NCI-H526 treated with DMSO at 0.1 percent for 48 hours (cell line): ENCODE measurements around the gene SPTBN5.

Experiments
- DNase-seq: peaks from one replicate; lab custom pipeline; 2025; lab: John Stamatoyannopoulos, UW

The SPTBN5 gene

GRCh38 chr15:41824062-41824745 lies 69.6 kb downstream of the SPTBN5 start:
- DNase-seq: no peak

GRCh38 chr15:41823502-41823901 lies 70.4 kb downstream of the SPTBN5 start:
- DNase-seq: no peak

GRCh38 chr15:41822957-41823356 lies 70.9 kb downstream of the SPTBN5 start:
- DNase-seq: no peak

DNA sequence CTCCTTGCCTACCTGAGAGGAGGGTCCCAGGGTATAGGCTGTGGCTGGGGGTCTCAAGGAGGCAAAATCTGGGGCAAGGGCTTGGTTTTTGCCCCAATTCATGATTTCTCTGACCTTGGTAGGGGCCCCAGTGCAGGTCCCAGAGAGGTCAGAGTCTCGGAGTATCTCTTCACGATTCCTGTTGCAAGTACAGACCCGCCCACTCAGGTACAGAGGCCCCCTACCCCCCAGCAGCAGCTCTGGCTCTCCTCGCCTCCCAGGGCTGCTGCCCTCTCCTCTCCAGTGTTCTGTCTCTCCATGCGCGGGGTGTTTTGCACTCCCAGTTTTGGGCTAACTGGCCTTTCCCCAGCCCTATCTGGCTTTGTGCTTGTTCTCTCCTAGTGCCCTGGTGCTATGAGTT lies 71.4 kb downstream of the SPTBN5 start:
- DNase-seq: no peak

GRCh38 chr15:41821831-41822230 lies 72.0 kb downstream of the SPTBN5 start:
- DNase-seq: no peak

GRCh38 chr15:41820791-41821423 lies 72.9 kb downstream of the SPTBN5 start:
- no peak for DNase-seq

DNA sequence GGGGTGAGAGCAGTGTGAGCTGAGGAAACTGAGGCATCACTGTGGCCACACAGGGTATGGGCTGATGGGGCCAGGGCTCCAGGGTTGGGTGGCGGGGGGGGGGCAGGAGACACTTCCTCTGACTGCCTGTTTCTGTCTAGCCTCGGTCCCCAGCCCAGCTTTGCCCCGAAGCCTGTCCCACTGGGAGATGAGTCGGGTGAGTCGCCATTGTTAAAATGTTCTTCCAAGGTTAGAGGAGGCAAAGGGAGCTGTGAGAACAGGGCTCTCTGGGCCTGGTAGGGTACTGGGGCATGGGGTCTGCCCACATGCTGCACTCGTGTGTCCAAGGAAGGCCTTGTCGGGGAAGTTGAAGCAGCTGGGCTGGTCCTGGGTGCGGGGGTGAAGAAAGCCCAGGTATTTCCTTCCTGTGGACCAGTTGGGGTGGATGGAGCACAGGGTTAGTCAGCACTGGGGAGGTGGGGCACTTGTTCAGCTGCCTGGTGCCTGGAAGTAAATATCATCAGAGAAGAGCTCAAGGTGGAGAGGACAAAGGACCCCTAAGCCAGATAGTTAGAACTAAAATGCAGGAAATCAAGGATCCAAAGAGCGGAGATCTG lies 74.3 kb downstream of the SPTBN5 start:
- no peak for DNase-seq

- DNase-seq: no peak
These were observed 76.1 kb downstream of the SPTBN5 start for GRCh38 chr15:41817781-41818180.

- no peak for DNase-seq
These were observed 76.5 kb downstream of the SPTBN5 start for GRCh38 chr15:41817327-41817726.

- no peak for DNase-seq
These were observed 77.1 kb downstream of the SPTBN5 start for GRCh38 chr15:41816788-41817187.

DNA sequence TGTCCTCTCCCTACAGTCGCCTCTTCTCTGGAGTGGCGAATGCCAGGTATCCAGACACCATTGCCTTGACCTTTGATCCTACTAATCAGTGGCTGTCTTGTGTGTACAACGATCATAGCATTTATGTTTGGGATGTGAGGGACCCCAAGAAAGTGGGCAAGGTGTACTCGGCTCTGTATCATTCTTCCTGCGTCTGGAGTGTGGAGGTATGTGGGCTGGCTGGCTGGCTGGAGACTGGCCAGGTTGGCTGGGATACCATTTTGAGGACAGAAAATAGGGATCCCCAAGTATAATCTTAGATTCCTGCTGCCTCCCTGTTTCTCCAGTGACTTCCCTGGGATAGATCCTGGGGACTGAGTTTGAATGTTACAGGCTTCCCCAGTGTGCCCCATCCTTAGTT lies 79.3 kb downstream of the SPTBN5 start:
- DNase-seq: no peak

- no peak for DNase-seq
These were observed 80.4 kb downstream of the SPTBN5 start for GRCh38 chr15:41813426-41813825.

DNA sequence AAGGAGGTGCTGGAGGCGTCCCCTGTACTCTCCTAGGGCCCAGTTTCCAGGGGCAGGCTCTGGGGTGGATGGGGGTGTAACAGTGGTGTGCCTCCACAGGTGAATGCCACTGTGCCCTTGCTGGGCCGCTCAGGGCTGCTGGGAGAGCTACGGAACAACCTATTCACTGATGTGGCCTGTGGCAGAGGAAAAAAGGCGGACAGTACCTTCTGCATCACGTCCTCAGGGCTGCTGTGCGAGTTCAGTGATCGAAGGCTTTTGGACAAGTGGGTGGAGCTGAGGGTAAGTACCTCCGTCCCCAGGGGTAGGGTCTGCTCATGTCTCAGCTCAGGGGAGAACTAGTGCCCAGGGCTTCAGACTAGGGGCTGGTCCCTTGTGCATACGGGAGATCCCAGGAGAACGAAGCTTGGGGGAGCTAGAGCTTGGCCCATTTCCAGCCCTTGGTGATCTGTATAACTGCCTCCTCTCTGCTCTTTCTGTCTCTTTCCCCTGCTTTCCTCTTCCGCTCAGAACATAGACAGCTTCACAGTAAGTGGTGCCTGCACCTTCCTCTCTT lies 81.0 kb downstream of the SPTBN5 start:
- DNase-seq: no peak

DNA sequence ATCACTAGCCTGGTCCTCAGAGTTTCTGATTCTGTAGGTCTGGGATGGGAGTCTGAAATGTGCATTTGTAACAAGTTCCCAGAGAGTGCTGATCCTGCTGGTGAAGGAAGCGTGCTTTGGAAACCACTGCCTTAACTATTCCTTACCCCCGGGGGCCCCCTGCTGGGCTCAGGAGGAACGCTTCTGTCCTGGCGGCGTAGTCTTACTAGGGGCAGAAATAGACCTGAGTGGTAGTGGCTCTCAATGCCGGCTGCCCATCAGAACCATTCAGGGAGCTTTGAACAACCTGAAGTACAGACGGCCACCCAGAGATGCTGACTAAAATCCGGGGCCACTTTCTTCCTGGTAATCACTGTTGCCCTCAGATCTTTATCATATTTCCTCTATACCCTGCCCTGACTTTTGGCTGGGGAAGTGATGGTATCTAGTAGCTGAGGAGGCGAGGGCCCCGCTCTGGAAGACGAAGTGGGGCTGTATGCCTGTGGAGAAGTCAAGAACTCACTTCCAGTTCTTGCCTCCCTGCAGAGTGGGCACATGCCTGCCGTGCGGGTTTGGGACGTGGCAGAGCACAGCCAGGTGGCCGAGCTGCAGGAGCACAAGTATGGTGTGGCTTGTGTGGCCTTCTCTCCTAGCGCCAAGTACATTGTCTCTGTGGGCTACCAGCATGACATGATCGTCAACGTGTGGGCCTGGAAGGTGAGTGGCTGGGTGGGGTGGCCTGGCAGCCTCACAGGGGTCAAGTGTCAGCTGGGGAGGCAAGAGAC lies 82.2 kb downstream of the SPTBN5 start:
- DNase-seq: peak; percentile 72

GRCh38 chr15:41810651-41811431 lies 83.0 kb downstream of the SPTBN5 start:
- DNase-seq: no peak

DNA sequence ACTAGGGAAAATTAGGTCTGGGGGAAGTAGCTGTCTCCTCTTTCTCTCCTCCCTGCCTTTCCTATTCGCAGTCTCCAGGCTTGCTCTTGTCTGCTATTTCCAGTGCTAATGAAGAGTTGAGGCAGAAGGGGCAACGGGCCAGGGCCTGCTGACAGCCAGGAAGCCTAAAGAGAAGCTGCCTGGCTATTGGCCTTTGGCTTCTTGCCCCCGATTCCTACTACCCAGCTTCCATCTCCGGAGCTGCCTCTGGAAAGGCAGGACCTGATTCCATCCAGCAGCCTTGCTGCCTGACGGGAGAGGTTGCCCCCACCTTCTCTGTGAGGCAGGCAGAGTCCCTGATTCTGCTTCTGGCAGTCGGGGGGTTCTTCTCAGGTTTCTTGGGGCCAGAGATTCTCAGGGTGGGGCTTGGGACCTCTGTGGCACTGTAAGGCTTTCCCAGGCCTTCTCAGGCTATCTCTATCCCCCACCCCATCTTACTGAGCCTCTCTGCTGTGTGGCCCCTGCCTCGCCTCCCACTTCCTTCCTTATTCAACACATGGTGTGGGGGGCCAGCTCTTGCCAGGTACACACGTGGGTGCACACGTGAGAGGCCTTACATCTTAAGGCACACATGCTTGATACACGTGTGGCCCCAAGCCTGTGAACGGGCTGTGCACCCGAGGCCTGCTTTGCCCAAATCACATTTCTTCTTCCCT lies 84.2 kb downstream of the SPTBN5 start:
- DNase-seq: no peak

DNA sequence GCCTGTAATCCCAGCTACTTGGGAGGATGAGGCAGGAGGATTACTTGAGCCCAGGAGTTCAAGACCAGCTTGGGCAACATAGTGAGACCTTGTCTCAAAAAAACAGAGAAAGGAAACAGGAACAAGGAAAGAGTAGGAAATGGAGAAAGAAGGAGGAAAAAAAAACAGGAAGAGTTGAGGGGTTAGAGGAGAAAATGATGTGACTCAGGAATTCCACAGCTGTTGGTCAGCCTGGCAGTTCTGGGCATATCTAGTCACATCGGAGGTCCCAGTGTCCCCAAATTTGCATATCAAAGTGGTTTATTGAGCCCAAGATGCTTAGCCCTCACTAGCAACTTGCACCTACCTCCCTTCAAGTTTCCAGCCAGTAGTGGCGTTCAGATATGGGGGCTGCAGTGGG lies 84.7 kb downstream of the SPTBN5 start:
- no peak for DNase-seq

DNA sequence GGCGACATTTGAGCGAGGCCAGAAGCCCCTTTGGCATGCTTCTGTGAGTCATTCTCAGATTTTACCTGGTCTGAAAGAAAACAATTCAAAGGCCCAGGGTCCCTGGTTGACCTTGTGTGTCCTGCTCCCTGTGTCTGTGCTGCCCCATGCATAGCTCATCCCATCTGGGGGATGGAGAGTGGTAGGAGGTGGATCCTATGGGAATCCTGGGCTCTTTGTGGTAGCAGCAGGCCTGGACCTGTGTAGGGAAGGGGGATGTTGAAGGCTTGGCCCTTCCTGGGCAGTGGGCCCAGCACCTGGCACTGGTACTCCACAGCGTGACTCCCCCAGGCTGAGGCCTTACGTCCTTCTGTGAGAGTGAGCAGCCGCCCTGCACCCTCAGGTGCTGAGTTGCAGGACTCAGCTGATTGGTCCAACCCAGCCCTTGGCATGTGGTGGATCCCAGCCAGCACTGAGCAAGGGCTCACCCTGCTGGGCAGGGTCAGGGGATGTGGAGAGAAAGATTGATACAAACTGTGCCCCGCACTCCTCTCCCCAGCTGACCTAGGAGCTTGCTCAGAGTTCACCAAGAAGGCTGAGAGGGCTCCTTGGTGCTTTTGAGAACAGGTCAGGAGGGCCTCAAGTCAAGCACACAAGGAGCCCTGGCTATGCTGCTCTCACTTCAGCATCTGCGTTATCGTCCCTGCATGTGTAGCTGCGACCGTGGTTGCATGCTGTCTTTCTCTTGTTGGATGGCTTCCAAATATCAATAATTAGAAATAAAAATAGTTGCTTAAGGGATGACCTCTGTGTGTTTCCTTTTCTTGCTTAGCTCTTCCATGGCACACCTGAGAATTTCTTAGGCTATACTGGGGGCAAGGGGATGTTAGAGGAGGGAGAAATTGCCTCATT lies 87.3 kb downstream of the SPTBN5 start:
- no peak for DNase-seq

- no peak for DNase-seq
These were observed 88.1 kb downstream of the SPTBN5 start for GRCh38 chr15:41805711-41806110.
